Ureter (tissue), 1 donor: ENCODE results near the gene SLC51B. TPM values are rescaled to one million over a fixed set of nuclear protein-coding genes. Genes with fewer than 3 reads are reported as not detected.
"Not testable (repeated sequence)": the region's sequence is repeated elsewhere in the genome, so short reads cannot be mapped to it uniquely, and the experiment has no call there.

ENCODE experiments used
- DNase-seq: peaks from one replicate; pipeline ENCODE4 v3.0.0-alpha.2; 2020; ENCODE audit warnings: low spot score
- total RNA-seq: library from RNA; stranded (reverse); gene quantifications from one replicate; pipeline ENCODE4 v1.2.4, GENCODE V29; 2023
- donor health status: DM: yes; HTN: yes; CAD: no.

The SLC51B gene
- total RNA-seq = not detected

DNA sequence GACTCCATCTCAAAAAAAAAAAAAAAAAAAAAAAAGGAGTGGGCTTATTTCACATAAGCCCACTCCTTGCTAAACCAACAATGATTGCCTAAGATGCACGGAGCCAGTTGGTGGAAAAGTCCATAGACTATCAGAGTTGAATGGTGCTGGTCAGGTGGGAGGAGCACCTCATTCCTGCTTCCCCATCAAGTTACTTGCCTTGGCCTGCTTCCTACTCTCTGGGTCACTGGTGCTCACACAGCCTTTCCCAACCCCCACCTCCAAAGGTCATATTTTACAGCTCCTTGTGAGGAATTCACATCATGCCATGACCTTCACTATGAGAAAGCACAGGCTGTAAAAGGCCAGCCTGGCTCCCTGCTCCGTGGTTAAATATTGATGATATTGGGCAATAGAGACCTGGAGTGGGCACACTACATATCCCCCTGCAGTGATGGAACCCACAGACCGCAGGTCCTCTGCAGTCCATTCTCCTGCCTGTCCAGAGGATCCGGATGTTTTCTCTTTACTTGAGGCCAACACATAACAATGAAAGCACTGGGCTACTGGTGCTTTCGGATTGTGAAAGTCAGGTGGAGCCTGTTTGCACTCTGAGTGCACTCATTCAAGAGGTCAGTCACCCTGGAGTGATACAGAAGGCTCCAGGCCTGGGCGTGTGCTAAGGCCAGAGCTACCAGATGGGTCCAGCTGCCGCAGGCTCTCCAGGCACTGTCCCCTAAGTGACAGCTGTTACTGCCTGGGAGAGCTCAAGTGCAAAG, at the start of gene SLC51B:
Gene SLC51B, plus strand, starts transcription at position 664 of the 758 bp plus-strand sequence. CDS start 4,618 bp downstream, outside the sequence.
- no peak for DNase-seq

DNA sequence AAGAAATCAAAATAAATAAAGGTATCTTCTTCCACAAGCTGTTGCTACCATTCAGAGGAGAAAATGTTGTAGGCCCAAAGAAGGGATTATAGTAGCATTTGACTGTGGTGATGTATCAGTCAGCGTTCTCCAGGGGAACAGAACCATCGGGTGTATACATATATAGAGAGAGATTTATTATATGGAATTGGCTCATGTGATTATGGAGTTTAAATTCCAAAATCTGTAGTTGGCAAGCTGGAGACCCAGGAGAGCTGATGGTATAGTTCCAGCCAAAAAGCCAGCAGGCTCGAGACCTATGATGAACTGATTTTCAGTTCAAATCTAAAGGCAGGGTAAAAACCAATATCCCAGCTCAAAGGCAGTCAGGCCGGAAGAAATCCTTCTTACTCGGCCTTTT, 48.1 kb upstream of the SLC51B start:
- DNase-seq = no peak

DNA sequence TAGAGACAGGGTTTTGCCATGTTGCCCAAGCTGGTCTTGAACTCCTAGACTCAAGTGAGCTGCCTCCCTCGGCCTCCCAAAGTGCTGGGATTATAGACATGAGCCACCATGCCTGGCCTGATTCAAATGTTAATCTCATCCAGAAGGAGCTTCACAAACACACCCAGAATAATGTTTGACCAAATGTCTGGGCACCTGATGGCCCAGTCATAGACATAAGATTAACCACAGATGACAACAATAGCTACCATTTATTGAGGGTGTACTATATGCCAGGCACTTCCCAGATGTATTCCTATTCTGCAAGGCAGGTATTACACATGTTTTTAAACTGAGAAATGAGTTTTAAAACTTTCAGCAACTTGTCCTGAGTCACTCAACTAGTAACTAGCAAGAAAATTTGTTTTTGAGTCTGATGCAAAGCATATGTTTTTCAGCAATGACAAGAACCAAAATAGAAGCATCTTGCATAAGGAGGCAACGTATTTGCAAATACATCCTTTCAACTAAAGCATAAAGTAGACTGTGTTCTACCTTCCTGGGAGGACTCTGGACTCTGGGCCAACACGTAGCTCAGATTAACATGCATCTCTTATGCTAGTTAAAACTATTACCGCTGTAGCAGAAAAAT, 47.3 kb upstream of the SLC51B start:
- DNase-seq = no peak

DNA sequence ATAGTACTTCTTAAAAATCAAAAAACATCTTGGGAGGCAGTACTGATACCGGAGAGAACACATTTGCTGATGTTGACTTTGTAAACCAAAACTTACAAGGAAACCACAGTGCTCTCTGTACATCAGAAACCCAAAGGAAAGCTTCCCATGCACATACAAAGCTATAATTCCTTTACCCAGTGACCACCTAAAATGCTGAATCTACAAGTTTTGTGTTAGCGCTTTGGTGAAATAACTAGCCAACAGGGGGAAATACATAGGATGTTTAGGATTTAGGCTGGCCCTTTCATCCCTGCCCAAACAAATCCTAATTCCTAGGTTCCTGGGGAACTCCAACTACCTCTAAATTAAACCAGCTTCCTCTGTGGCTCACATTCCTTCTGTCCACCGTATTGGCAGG, 40.2 kb upstream of the SLC51B start:
- no peak for DNase-seq

DNA sequence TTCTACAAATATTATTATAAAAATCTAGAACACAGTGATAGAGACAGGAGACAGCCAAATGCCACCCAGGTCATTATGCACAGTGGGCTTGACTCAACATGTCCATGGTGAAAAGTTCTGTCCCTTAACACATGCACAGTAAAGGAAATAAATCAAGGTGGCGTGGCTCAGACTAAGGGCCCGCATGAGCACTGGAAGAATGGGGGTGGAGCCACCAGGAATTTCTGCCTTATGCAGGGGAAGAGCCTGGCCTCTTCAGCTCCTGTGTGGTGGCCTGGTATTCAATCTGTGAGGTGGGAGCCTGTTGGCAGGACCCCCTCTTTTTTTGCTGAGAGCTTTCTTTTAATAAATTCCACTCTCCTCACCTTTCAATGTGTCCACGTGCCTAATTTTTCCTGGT, 38.3 kb upstream of the SLC51B start:
- no peak for DNase-seq

DNA sequence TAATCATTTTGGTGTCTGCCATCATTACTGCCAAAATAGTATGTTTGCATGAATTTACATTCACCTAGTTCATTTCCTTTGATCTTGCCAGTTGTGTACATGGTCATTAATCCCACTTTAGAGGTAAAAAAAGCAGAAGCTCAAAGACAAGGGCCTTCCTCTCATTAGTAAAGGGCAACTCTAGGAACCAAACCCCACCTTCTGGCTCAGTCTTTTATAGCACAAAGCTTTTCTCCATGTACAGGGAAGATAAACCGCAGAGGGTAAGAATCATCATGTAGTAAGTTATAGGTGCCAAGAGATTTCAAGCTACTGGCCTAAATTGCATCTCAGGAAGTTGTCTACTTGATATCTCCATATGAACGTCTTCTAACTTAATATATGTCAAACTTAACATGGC, 36.2 kb upstream of the SLC51B start:
- no peak for DNase-seq

DNA sequence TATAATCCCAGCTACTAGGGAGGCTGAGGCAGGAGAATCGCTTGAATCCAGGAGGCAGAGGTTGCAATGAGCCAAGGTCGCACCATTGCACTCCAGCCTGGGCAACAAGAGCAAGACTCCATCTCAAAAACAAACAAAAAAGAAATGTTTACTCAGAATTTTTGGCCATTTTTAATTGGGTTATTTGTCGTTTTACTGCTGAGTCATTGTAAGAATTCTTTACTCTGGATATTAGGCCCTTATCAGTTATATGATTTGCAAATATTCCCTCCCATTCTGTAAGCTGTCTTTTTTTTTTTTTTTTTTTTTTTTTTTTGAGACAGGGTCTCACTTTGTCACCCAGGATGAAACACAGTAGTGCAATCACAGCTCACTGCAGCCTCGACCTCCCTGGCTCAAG, 34.0 kb upstream of the SLC51B start:
- DNase-seq = not testable (repeated sequence)

DNA sequence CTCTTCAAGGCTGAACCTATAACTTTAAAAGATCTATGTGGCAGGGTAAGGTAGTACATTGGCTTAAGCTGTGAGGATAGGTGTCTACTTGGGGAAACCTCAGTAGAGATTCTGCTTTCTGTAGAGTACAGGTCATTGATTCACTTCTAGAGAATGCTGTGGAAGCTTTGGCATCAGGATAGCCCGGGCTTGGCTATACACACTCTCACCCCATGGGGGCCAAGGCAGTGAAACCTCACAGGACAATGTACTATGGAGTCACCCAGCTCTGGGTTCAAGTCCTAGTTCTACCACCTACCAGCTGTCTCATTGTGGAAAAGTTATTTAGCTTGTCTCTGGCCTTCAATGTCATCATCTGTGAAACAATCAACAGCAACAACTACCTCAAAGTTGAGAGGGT, 24.8 kb upstream of the SLC51B start:
- no peak for DNase-seq

DNA sequence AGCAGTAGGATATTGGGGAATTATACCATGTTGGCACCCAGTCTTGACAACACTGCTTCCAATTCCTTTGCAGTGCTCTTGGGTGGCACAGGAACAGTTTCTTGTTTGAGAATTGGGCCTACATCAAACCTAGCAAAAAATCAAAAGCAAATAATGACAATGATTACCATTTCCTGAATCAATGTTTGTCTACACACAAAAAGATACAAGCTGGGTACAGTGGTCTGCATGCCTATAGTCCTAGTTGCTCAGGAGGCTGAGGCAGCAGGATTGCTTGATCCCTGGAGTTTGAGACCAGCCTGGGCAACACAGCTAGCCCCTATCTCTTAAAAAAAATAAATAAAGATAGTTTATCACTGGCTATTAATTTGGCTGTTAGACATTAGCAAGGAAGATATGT, 23.7 kb upstream of the SLC51B start:
- DNase-seq = no peak

DNA sequence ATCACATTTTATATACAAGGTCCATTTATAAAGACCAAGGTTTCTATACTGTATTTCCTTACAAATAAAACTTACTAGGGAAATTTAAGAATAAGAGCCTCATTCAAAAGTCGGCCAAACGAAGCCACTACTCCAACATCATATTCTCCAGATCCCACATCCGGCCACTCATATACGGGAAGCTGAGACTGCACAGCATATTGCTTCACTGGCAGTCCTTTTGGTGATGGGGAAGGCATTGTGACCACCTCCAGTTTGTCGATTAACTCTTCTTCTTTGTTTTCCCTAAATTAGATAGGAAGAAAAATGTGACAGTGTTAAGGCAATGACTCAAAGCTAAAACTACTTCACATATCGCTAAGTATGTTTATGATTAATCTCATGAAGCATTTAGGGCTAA, 18.4 kb upstream of the SLC51B start:
- DNase-seq = no peak

DNA sequence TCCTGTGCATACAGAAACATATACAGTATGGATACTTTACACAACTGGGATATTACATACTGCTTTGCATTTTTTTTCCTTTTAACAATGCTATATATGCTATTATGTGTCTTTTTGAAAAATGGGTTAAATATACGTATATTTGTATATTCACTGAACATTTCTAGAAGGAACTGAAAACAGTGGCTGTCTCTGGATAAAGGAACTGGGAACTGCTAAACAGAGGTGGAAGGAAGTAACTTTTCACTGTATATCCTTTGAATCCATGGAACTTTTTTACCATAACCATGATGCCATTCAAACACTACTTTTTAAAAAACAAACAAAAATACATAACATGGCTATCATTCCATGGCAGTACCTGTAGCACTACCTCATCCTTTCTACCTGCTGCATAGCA, 17.6 kb upstream of the SLC51B start:
- DNase-seq = no peak

DNA sequence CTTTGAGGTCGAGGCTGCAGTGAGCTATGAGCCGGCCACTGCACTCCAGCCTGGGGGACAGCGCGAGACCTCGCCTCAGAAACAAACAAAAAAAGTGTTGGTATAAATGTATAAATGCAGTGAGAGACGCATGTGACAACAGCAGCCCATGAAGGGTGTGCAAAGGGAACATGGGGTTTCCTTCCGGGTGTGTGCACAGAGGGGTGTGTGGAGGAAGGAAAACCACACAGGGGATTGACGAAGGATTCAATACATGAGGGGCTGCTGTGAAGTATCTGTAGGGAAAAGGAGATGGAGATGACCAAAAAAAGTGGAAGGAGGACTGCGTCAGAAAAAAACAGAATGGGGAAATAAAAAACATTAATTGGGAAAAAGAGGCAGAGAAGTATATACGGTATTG, 16.8 kb upstream of the SLC51B start:
- no peak for DNase-seq

DNA sequence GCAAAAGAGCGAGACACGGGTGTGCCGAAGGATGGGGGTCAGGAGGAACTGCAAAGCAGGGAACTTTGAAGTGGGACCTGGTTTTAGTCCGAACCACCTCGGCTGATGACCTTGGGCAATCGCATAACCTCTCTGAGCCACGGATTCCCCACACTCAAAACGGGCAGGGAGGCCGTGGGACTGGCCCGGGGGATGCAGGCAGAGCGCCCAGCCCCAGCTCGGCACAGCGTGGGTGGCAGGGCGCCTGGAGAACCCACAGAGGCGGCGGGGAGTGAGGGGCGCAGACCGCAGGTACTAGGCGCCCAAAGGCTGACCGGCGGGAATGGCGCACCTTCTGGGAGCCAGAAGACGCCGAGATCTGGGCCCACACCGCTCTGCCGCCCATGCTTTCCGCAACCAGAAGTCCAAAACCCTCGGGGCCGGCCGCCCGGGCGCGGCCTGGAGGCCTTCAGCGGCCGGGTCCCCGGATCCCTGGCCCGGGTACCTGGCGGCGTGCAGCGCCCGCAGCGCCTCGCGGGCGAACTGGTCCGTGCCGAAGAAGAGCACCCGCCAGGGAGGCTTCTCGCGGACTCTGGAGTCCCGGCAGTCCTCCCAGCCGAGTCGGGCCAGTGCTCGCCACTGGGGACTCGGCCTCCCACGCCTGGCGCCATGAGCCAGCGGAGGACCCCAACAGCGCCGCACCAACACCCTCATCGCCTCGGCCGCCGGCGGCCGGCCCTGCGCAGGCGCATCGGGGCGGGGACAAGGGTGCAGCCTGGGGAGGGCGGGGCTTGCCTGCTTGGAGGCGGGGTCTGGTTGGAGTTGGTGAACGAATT, 16.1 kb upstream of the SLC51B start, which contains the start of gene MTFMT:
Gene MTFMT, minus strand, starts transcription at position 719 of the 815 bp plus-strand sequence. Its CDS starts 26 bp downstream, at position 693.
- peak; percentile 93 for DNase-seq

DNA sequence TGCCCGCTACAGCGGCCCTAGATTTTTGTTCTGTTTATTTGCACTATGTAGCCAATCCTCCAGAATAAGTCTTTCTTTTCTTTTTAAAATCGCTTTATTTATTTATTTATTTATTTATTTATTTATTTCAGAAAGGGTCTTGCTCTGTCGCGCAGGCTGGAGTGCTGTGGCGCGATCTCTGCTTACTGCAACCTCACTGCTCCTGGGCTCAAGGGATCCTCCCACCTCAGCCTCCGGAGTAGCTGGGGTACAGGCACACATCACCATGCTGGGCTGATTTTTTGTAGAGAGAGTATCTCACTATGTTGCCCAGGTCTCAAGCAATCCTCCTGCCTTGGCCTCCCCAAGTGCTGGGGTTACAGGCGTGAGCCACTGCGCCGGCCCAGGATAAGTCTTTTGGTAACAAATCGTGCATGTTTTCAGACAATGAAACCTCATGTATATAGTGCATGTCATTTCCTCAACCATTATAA, 15.4 kb upstream of the SLC51B start:
- DNase-seq = no peak

DNA sequence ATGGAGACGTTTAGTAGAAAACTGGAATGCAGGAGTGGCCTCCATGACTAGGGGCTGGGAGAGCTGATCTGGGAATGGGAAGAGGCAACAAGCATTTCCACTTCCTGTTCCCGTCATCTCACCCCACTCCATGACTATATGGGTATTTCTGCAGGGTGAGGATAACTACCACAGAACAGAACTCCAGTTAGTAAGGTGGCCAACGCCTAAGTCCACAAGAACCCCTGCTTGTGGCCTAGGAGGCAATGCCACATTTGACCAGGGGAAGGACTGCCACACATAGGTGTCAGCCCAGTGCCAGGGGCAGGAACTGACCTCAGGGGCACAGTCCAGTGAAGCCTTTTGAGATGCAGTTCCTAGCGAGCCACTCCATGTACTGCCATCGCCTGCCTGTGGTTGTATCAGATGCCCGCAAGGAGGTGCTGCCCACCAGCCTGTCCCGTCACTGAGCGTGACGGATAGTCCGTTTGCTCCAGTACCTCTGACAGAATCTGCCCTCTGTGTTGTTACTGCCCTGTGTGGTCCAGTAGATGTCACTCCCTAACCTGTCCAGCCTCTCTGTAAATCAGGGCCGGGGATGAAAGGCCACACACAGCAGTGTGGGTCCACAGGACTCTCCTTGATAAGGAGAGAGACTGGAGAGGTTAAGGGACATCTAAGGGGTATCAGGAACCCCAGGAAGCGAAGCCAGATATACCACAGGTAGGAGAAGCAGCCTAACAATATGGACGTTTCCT, 12.2 kb upstream of the SLC51B start:
- no peak for DNase-seq

DNA sequence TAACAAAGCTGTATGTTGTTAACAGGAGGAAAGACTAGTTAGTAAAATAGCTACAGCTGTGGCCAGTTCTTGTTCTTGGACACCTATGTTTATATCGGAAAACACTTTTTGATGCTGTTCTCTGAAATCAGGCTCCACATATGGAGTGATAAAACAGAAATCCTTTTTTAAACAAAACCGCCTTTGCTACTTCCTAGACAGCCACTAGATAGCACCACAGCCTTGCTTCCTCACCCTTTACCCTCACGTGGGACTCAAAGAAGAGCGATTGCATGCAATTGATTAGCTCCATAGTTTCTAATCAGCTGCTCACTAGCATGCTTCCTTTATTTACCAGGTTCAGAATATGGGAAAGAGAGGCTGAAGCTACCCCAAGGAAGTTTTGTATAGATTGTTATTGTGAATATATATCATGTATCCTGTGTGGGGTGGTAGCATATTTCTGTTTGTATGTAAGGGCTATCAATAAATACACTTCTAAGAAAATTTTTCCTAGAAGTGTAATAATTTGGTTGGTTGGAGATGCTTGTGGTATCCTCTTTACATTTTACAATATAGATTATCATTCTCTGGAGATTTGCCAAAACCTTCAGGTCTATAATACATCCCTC, 11.4 kb upstream of the SLC51B start:
- DNase-seq = no peak

DNA sequence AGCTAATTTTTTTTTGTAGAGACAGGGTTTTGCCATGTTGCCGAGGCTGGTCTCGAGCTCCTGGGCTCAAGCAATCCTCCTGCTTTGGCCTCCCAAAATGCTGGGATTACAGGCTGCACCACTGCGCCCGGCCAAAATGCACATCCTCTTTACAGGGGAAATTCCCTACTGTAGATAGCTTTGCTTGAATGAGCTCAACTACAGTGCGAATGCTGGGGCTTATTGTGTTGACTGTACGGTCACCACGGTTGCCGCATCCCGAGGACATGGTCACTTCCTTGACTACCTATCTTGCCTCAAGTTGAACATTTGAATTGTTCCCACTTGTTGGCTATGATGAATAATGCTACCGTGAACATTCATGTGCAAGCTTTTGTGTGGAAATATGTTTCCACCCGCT, 10.5 kb upstream of the SLC51B start:
- DNase-seq = no peak

DNA sequence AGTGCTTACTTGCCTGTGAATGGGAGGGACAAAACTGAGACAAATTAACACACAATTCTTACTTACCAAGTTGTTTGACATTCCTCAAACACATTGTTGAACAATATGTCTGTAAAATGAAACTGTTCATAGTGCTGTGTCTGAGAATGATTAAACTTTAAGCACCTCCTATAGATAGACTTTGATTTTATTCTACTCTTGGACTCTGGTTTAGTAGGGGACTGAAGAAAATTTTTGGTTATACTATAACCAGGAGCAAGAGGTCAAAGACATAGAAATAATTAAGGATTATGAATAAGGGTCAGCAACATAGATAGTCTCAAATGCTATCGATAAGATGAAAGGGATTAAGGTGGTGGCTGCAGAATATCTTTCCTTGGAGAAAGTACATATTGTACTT, 7.9 kb upstream of the SLC51B start:
- no peak for DNase-seq

DNA sequence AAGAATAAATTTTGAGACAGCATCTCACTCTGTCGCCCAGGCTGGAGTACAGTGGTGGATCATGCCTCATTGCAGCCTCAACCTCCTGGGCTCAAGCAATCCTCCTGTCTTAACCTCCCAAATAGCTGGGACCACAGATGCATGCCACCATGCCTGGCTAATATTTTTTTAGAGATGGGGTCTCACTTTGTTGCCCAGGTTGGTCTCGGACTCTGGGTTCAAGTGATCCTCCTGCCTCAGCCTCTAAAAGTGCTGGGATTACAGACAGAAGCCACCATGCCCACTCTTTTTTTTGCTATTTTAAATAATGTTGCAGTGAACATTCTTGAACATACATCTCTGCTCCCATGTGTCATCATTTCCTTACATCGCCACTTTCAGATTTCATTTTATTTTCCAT, 6.8 kb upstream of the SLC51B start:
- DNase-seq = no peak

DNA sequence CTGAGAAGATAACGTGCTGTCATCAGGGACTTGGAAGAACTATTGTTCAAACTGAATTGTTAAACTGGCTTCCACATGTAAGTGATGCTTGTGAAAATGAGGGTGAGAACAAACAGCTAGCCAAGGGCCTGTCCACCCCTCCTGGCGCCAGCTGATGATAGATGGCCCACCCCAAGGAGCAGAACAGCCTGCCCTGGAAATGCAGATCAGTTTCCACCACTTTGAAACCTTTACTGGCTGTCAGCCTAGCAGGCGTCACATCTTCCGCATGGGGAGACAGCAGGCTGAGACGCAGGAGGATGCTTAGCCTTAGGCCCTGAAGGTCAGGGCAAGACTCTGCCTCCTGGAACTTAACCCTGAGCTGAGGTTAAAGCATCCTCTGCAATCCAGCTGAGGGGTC, 6.4 kb upstream of the SLC51B start:
- no peak for DNase-seq

DNA sequence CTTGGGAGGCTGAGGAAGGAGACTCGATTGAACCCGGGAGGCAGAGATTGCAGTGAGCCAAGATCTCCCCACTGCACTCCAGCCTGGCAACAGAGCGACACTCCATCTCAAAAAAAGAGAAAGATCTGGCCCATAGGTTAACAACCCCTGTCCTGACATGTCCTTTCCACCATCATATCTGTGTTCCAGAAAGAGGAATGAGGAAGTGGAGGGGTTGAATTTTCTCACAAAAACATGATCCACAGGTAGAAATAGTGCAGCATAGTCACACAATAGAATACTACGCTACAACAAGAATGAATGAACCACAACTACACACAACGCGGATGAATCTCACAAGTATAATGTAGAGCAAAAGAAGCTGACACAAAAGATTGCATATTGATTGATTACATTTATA, 4.7 kb upstream of the SLC51B start:
- no peak for DNase-seq
